Cardiac muscle cell (in vitro differentiated cells and primary cell): Measurements from ENCODE around the gene SPAG6. TPM values are rescaled to one million over a fixed set of nuclear protein-coding genes. Genes with fewer than 3 reads are reported as not detected.

Experiments used
- DNase-seq, 2 donors: peaks; one replicate each; pipeline versions ENCODE4 v3.0.0 to v3.0.0-alpha.2; 2010 to 2017; ENCODE audit warnings: low read depth in 1 of 2, low spot score in 1 of 2
- H3K27ac ChIP-seq: fragments of 200-600 bp; sonication (generic); 2 replicates; pipeline ENCODE4 v1.5.1; 2016
- H3K27me3 ChIP-seq: fragments of 200-600 bp; sonication (generic); 2 replicates; pipeline ENCODE4 v1.6.0; 2016; ENCODE audit warnings: control low read depth
- H3K36me3 ChIP-seq: fragments of 200-600 bp; sonication (generic); 2 replicates; pipeline ENCODE4 v1.5.1; 2016; ENCODE audit warnings: control low read depth
- H3K4me1 ChIP-seq: fragments of 200-600 bp; sonication (generic); 2 replicates; pipeline ENCODE4 v1.8.1; 2017; ENCODE audit warnings: low read depth, mild to moderate bottlenecking, mixed run types
- H3K4me3 ChIP-seq: fragments of 200-600 bp; sonication (generic); 2 replicates; pipeline ENCODE4 v1.5.1; 2016; ENCODE audit warnings: mild to moderate bottlenecking
- H3K9me3 ChIP-seq: fragments of 200-600 bp; sonication (generic); 2 replicates; pipeline ENCODE4 v1.5.1; 2017; ENCODE audit warnings: low read depth, mild to moderate bottlenecking, control low read depth
- polyA plus RNA-seq: library from polyadenylated mRNA; unstranded; fragments of >200 nt; fragmentation: Nextera tagmentation; extraction: Ambion mirVana; gene quantifications from 2 replicates; pipeline ENCODE4 v1.2.1, GENCODE V29; 2016
- total RNA-seq: library from RNA; depleted of rRNA; stranded (reverse); fragments of >200 nt; gene quantifications from 2 replicates; pipeline ENCODE4 v1.2.3, GENCODE V29; 2016
- TF ChIP-seq, protein P1 (sequence below): IDR thresholded peaks from 2 replicates; pipeline ENCODE4 v1.5.1; 2012; ENCODE audit warnings: low read depth, mild to moderate bottlenecking, low read length

Gene SPAG6
- total and polyA plus RNA-seq, 2 experiments from 2014 or later, result not detected

DNA sequence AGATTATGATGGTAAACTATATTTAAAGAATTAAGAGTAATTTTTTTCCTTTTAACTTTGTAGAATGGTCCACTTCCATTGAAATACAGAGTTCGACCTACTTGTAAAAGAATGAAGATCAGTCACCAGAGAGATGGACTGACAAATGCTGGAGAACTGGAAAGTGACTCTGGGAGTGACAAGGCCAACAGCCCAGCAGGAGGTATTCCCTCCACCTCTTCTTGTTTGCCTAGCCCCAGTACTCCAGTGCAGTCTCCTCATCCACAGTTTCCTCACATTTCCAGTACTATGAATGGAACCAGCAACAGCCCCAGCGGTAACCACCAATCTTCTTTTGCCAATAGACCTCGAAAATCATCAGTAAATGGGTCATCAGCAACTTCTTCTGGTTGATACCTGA lies 16.1 kb upstream of the SPAG6 start:
- Histone ChIP-seq H3K27me3 (peaks cover 69% of the 10 kb centered on the region), H3K27ac (no peak overlapping the region), H3K4me3 (no peak overlapping the region), H3K9me3 (no peaks in the 10 kb centered on the region), H3K4me1 (peaks cover 10% of the 10 kb centered on the region), H3K36me3 (peaks cover 23% of the 10 kb centered on the region)
- DNase-seq, result no peak
- TF ChIP-seq, protein P1, sequence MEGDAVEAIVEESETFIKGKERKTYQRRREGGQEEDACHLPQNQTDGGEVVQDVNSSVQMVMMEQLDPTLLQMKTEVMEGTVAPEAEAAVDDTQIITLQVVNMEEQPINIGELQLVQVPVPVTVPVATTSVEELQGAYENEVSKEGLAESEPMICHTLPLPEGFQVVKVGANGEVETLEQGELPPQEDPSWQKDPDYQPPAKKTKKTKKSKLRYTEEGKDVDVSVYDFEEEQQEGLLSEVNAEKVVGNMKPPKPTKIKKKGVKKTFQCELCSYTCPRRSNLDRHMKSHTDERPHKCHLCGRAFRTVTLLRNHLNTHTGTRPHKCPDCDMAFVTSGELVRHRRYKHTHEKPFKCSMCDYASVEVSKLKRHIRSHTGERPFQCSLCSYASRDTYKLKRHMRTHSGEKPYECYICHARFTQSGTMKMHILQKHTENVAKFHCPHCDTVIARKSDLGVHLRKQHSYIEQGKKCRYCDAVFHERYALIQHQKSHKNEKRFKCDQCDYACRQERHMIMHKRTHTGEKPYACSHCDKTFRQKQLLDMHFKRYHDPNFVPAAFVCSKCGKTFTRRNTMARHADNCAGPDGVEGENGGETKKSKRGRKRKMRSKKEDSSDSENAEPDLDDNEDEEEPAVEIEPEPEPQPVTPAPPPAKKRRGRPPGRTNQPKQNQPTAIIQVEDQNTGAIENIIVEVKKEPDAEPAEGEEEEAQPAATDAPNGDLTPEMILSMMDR, result no peak

DNA sequence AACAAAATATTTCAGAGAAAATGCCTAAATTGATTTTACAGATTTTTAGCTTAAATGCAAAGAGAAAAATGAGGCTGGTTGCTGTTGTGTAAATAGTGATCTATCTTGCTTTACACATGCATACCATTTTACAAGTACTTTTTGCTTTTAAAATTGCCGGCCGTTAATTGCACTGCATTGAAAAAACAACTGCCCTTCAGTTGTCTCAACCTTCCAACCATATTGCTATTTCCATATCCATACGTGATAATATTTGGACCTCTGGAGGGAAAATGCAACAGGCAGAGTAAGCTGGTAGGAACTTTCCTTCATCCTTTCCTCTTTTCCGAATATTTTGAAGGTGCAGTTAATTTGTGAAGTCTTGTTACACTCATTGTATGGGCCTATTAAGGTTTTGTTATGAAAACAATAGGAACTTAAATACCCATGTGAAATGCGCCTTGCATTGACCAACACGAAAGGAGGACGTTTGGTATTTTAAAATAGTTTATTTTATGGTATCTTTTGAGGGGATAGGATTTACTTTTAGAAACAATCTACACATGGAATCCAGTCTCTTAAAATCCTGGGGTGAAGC lies 13.1 kb upstream of the SPAG6 start:
- H3K9me3 ChIP-seq, result no peaks in the 10 kb centered on the region
- no peak for DNase-seq
- TF ChIP-seq, protein P1, result no peak
- peaks cover 79% of the 10 kb centered on the region for H3K27me3 ChIP-seq
- peaks cover 23% of the 10 kb centered on the region for H3K36me3 ChIP-seq
- peaks cover 7% of the 10 kb centered on the region for H3K4me1 ChIP-seq
- H3K27ac ChIP-seq, result no peak overlapping the region
- no peak overlapping the region for H3K4me3 ChIP-seq

DNA sequence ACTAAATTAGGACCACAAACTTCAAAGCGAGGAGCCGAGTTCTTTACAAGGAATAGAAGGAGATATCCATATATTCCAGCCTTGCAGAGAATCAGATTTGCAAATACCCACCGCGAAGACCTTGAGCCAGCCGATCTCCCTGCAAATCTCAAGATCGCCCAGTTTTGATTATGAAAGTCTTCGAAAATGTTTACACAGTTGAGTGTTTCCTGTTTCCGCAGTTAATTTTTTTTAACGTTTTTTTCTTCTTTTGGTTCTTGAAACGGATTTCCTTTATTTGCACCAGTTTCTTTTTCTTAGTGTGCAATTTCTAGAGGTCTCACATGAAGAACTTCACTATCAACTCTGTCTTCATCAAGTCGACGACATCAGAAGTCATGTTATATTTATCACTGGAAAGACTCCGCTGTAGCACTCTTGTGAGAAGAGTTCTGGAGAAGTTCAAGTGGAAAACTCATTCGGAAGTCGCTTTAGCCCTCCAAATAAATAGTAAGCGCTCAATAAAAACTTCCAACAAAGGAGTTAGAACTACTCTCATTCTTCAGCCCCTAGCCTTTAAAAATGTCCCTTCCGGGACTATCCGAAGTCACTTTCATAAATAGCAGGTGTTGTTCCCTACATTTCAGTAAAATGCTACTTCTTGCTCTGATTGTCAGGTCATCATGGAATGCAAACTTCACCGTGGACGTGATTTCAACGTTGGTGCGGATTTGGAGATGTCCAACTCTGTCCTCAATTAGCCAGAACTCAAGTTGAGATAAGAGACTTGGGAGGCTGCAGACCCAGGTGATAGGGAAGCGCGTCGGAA lies 11.9 kb upstream of the SPAG6 start:
- Histone ChIP-seq H3K4me3 (no peak overlapping the region), H3K36me3 (peaks cover 14% of the 10 kb centered on the region), H3K4me1 (peaks cover 7% of the 10 kb centered on the region), H3K9me3 (no peaks in the 10 kb centered on the region), H3K27ac (no peak overlapping the region), H3K27me3 (peaks cover 91% of the 10 kb centered on the region)
- no peak for DNase-seq
- TF ChIP-seq, protein P1, result no peak

DNA sequence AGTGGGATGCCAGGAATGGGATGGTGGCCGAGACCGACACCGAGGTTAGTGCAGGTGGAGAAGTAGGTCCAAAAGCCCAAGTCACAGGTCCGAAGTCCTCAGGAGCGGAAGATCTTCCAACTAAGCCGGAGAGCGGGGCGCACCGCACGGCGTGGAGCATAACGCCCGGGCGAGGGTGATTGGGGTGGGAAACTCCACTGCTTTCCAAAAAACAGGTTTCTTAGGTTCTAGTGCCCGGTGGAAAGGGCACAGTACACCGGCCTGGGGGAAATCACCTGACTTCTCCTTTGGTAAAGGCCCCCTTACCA lies 11.4 kb upstream of the SPAG6 start:
- no peaks in the 10 kb centered on the region for H3K9me3 ChIP-seq
- peaks cover 10% of the 10 kb centered on the region for H3K36me3 ChIP-seq
- peak overlapping the region; percentile 20 for H3K4me3 ChIP-seq
- H3K27ac ChIP-seq, result no peak overlapping the region
- H3K27me3 ChIP-seq, result peaks cover 97% of the 10 kb centered on the region
- H3K4me1 ChIP-seq, result peaks cover 7% of the 10 kb centered on the region
- no peak for DNase-seq
- TF ChIP-seq, protein P1, result no peak

DNA sequence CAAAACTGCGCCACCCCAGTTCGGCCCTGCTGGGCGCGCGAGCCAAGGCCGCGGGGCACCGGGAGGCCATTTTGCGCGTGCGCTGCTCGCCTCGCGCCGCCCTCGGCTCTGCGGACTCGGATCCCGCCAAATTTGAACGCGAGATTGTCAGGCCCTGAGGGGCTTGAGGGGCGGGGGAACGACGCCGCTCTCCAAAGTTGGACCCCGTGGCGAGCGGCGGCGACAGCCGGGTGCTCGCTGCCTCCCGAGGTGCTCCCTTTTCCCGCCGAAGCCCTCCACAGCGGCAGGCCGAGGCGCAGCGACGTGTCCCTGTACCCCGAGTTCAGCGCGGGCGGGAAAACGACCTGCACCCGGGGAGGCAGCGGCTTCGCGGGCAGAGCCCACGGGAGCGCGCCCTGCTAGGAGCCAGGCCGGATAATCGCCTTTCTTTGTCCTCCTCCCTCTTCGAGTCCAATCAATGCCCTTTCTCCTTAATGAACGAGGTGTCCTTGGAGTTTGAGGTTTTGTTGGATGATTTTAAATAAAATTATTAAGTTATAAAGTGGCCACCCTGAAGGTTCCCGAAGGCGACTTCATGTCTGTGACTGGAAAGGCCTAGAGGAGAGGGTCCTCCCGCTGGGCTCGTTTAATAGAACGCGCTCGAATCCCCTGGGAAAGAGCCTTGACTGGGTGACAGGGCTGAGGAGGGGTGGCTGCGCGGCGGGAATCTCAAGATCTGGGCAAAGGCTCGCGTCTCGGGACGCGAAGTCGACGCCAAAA lies 10.7 kb upstream of the SPAG6 start:
- H3K9me3 ChIP-seq, result no peaks in the 10 kb centered on the region
- H3K27me3 ChIP-seq, result peaks cover 99% of the 10 kb centered on the region
- H3K27ac ChIP-seq, result no peak overlapping the region

More for the DNA sequence above, 10.7 kb upstream of the SPAG6 start:
- peaks cover 7% of the 10 kb centered on the region for H3K4me1 ChIP-seq
- TF ChIP-seq, protein P1, result no peak
- H3K4me3 ChIP-seq, result peak overlapping the region; percentile 20
- H3K36me3 ChIP-seq, result peaks cover 5% of the 10 kb centered on the region
- peak; percentile 43 to 51 for DNase-seq
